GM18517 (cell line): ENCODE data around the gene DACH1.

Source experiments
- ATAC-seq: cut with Tn5 transposase; IDR thresholded peaks from one replicate; pipeline ENCODE4 v1.9.1; 2021; ENCODE audit warnings: mild to moderate bottlenecking, moderate library complexity; ENCODE audit not compliant: unreplicated experiment

The DACH1 gene

DNA sequence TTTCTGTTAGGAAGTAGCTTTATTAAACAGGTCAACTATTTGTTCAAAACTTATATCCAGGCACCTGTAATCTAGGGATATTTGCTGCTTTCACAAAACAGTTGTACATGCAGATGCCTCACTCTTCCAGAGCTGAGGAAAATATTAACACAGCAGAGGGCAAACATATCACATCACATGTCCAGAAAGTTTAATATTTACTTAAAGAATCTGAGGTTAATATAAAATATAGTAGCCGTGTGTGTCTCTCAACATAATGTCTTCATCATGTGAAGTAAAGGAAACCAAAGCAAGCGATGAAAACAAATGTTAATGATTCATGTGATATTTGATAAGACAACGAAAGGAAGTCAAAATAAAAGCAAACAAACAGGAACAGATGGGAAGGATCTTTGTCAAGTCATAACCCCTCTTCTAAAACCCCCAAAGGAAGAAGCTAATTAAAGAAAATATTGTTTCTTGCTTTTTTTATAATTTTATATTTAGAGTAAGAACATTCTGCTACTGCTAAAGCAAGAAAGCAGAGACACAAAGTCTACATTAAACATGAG lies 418.8 kb downstream of the DACH1 start:
- no peak for ATAC-seq

DNA sequence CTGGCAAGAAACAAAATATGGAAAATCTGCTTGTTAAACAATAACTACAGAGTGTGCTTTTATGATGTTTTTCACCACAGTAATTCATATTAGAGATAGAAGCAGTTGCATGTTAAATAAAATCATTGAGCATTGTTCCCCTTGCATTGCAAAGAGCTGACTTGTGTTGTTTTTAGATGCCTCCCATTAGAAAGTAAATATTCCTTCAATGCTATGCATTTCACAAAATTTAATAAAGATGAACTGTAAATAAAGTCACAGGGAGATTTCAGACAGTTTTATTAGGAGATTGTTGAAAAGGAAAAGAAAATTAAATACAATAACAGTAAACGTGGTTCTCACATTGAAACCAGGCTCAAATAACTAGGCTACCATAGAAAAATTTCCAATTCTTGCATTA lies 429.3 kb downstream of the DACH1 start:
- ATAC-seq, result no peak

DNA sequence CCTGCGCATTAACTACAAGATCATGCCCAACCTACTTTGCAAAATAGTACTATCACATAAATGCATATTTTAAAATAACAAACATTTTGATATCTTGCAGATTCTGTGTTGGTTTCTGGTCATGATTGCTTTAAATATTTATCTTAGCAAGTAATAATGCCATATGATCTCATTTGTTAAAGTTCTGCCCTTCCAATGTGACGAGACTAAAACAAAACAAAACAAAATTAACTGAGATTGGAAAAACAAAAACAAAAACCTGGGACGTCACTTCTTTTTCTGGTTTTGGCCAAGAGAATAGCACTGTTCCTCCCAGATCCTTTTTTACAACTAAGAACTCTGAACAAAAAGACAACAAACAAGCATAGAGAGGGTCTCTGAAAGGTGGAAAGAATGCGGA lies 436.3 kb downstream of the DACH1 start:
- no peak for ATAC-seq

GRCh38 chr13:71417205-71417604 lies 449.8 kb downstream of the DACH1 start:
- no peak for ATAC-seq

GRCh38 chr13:71412231-71412630 lies 454.8 kb downstream of the DACH1 start:
- no peak for ATAC-seq

- ATAC-seq, result no peak
Observed at GRCh38 chr13:71408416-71408815, 458.6 kb downstream of the DACH1 start.

DNA sequence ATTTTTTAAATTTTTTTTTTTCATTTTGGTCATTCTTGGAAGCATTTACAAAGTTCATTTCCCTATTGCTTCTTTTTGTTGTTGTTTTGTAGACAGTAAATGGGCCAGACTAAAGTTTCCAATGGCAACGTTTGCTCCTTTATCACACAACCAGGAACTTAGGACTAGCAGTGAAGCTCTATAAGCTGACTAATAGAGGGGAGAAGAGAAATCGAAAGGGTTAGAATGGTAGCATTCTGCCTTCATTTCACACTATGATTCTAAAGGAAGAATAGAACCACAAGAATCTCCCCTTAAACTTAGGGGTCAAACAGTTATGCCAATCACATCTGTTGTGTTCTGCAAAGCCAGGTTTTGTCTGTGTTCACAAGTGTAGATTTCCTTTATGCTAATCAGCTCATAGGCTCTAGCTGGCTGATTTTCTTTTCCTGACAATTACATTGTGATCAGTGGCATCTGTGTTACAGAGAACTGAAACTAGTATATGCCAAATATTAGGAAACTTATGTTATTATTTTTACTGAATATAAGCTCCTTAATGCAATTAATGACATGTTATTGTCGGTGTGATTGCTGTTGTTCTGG lies 467.3 kb downstream of the DACH1 start:
- ATAC-seq, result no peak

GRCh38 chr13:71396149-71396548 lies 470.9 kb downstream of the DACH1 start:
- ATAC-seq, result no peak

DNA sequence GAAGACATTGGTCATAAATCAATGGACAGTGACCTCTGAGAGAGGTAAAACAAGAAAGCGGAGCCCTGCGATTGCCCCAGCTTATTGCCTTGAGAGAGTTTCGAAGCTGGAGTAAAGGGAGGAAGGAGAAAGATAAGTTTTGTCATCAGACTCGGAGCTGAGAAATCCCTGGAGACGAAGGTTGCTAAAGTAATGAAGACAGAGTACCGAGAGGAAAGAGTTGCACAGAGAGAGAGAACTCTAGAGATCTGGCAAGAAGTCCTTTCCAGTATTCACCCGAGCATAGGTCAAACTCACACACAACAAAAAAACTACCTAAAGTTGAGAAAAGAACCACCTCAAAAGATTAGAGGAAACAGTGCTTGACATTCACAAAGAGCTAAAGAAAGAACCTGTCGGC lies 472.0 kb downstream of the DACH1 start:
- no peak for ATAC-seq

DNA sequence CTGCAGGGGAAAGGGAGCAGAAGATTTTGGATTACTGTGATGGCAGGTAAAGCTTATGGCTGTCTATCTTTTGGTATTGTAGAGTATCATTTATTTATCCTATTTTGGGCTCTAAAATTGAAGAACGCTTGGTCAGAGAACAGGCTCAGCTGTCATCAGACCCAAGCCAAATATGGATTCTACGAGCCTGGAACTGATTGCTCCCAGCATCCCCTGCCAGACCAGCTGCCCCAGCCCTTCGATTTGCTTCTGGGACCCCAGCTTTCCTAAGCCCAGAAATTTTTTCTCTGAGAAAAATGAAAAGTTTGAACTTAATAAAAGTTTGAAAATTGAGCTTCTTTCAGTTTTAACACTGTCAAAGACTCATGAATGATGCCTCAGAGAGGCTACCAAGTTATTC lies 472.8 kb downstream of the DACH1 start:
- no peak for ATAC-seq
